ENCODE measurements around the gene FAM98A.

DNA sequence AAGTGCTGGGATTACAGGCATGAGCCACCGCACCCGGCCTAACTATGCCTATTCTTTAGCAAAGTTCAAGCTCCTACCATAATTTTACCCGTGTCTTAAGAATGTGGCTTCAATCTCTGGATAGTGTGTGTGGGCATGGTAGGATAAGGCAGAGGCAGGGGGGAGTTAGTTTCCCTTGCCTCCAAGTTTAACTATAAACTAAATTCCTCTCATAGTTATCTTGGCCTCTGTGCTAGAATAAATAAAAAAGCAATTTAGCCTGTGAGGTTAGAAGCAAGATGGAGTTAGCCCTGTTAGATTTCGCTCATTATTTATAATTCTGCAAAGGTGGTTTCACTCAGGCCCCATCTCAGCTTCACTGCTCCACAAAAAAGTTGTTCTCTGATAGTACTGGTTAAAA lies 7.0 kb upstream of the FAM98A start:
- TF ChIP-seq GRHL2 (CRISPR knock-in tag; IDR thresholded peaks at IDR 0.05; ENCODE audit: insufficient replicate concordance, severe bottlenecking) (no peak), KAT7 (CRISPR knock-in tag; IDR thresholded peaks at IDR 0.05; ENCODE audit: borderline replicate concordance) (no peak), SP1 (CRISPR knock-in tag; conservative IDR thresholded peaks at IDR 0.05) (no peak), ATF2 (CRISPR knock-in tag; IDR thresholded peaks at IDR 0.05; ENCODE audit: borderline replicate concordance, low read depth) (no peak), FOXK1 (CRISPR knock-in tag; IDR thresholded peaks at IDR 0.05) (no peak), STAT6 (CRISPR knock-in tag; conservative IDR thresholded peaks at IDR 0.05; ENCODE audit: low read depth) (no peak), ZNF138 (CRISPR knock-in tag; conservative IDR thresholded peaks at IDR 0.05) (no peak), SMAD4 (CRISPR knock-in tag; IDR thresholded peaks at IDR 0.05) (no peak), MAX (CRISPR knock-in tag; IDR thresholded peaks at IDR 0.05) (no peak), ESRRA (CRISPR knock-in tag; IDR thresholded peaks at IDR 0.05; ENCODE audit: borderline replicate concordance) (no peak)
- TF ChIP-seq, protein P1, sequence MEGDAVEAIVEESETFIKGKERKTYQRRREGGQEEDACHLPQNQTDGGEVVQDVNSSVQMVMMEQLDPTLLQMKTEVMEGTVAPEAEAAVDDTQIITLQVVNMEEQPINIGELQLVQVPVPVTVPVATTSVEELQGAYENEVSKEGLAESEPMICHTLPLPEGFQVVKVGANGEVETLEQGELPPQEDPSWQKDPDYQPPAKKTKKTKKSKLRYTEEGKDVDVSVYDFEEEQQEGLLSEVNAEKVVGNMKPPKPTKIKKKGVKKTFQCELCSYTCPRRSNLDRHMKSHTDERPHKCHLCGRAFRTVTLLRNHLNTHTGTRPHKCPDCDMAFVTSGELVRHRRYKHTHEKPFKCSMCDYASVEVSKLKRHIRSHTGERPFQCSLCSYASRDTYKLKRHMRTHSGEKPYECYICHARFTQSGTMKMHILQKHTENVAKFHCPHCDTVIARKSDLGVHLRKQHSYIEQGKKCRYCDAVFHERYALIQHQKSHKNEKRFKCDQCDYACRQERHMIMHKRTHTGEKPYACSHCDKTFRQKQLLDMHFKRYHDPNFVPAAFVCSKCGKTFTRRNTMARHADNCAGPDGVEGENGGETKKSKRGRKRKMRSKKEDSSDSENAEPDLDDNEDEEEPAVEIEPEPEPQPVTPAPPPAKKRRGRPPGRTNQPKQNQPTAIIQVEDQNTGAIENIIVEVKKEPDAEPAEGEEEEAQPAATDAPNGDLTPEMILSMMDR (IDR thresholded peaks at IDR 0.05) = no peak

Data from WTC11 (cell line).